ENCODE data around the gene CNPY2. TPM values are rescaled to one million over a fixed set of nuclear protein-coding genes. Genes with fewer than 3 reads are reported as not detected.

The CNPY2 gene
- total and polyA plus RNA-seq, 2 of the 13 experiments (the other 11 are each of a cell fraction or from before 2014, with no cell fraction given): 285 to 356 TPM

DNA sequence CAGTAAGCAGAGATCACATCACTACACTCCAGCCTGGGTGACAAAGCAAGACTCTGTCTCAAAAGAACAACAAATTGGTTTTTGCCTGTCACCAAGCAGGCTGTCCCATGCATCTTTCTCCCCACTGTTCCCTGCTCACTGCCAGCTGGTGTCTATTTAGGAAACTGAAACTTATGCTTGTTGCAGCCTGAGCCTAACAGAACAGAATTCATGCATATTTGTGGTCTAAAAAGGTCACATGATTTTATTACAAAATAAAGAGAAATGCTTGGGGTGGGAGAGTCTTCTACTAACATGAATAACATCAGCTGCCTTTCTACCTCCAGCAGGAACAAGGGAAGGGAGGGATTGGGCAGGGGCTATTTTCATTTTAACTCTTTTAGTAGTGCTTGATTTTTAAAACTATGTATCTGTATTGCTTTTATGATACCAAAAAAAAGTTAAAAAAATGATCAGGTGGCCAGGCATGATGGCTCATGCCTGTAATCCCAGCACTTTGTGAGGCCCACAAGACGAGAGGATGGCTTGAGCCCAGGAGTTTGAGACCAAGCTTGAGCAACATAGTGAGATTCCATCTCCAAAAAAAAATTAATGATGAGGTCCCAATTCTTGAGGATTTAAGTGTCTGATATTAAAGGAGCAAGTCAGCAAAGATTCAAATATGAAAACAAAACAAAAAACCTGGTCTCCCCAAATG lies 43.2 kb upstream of the CNPY2 start (continued):
- TF ChIP-seq EP300 (IDR thresholded peaks at IDR 0.05; ENCODE audit: low read depth in 2 of 2, low read length in 2 of 2) (no peak), EP300 (CRISPR knock-in tag; IDR thresholded peaks at IDR 0.05; ENCODE audit: borderline replicate concordance) (no peak), REL (CRISPR knock-in tag; conservative IDR thresholded peaks at IDR 0.05) (no peak), ATF7-NPFF (CRISPR knock-in tag; IDR thresholded peaks at IDR 0.05; ENCODE audit: low read depth) (no peak)

GRCh38 chr12:56351325-56351724 lies 35.5 kb upstream of the CNPY2 start:
- 80% methylated on average over 2 of the region's 2 CpGs for WGBS (ENCODE audit: low lambda C conversion rate)
- Histone ChIP-seq H3K9me3 (ENCODE audit: low read length) (no peaks in the 10 kb centered on the region), H2AFZ (ENCODE audit: low read length) (no peak overlapping the region), H3K27me3 (ENCODE audit: control insufficient read depth in 1 of 2, insufficient read depth in 2 of 2, low read length in 2 of 2) (no peaks in the 10 kb centered on the region), H3K79me2 (ENCODE audit: insufficient read depth, low read length) (no peaks in the 10 kb centered on the region), H3K36me3 (replicated peaks in 1 of 2; ENCODE audit: control insufficient read depth in 1 of 2, insufficient read depth in 2 of 2, low read length in 2 of 2) (peaks cover 41 to 74% of the 10 kb centered on the region in 2 experiments), H3K9ac (ENCODE audit: insufficient read depth, low read depth, low read length) (no peak overlapping the region), H3K4me2 (ENCODE audit: low read depth, low read length) (no peak overlapping the region), H4K20me1 (ENCODE audit: insufficient read depth, low read length) (no peaks in the 10 kb centered on the region), H3K4me1 (ENCODE audit: insufficient read depth, low read length) (peaks cover 8% of the 10 kb centered on the region), H3K4me3 (replicated peaks in 1 of 3; ENCODE audit: insufficient read depth in 1 of 3, low read depth in 2 of 3, low read length in 3 of 3) (no peak overlapping the region), H3K27ac (ENCODE audit: extremely low read length, insufficient read depth, low read length) (no peak overlapping the region)
- ChIA-PET CTCF (ENCODE audit: low intra/inter-chr PET ratio, low total read pairs) (no interaction called here), POLR2A (interaction anchor here (0.6 to 9.0 kb wide), 3 partner anchors 8 to 35 kb away, joined by 3 to 47 read pairs (median 6); partner anchors contain the start of genes CNPY2 and STAT2)
- BruUV-seq (replicated peaks): no TSS peak
- TF ChIP-seq SNAI1 (CRISPR knock-in tag; IDR thresholded peaks at IDR 0.05; ENCODE audit: borderline replicate concordance): no peak
- no peak for TF ChIP-seq FOXO1 (CRISPR knock-in tag; IDR thresholded peaks at IDR 0.05)
- no peak for TF ChIP-seq ZNF891 (CRISPR knock-in tag; IDR thresholded peaks at IDR 0.05)
- TF ChIP-seq, protein P1, sequence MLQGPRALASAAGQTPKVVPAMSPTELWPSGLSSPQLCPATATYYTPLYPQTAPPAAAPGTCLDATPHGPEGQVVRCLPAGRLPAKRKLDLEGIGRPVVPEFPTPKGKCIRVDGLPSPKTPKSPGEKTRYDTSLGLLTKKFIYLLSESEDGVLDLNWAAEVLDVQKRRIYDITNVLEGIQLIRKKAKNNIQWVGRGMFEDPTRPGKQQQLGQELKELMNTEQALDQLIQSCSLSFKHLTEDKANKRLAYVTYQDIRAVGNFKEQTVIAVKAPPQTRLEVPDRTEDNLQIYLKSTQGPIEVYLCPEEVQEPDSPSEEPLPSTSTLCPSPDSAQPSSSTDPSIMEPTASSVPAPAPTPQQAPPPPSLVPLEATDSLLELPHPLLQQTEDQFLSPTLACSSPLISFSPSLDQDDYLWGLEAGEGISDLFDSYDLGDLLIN (CRISPR knock-in tag; IDR thresholded peaks at IDR 0.05; ENCODE audit: borderline replicate concordance): no peak
- TF ChIP-seq, protein P2, sequence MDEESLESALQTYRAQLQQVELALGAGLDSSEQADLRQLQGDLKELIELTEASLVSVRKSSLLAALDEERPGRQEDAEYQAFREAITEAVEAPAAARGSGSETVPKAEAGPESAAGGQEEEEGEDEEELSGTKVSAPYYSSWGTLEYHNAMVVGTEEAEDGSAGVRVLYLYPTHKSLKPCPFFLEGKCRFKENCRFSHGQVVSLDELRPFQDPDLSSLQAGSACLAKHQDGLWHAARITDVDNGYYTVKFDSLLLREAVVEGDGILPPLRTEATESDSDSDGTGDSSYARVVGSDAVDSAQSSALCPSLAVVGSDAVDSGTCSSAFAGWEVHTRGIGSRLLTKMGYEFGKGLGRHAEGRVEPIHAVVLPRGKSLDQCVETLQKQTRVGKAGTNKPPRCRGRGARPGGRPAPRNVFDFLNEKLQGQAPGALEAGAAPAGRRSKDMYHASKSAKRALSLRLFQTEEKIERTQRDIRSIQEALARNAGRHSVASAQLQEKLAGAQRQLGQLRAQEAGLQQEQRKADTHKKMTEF (CRISPR knock-in tag; IDR thresholded peaks at IDR 0.05): no peak
- no peak for TF ChIP-seq SP5 (CRISPR knock-in tag; IDR thresholded peaks at IDR 0.05; ENCODE audit: borderline replicate concordance, low read depth)
- no peak for TF ChIP-seq EED (CRISPR knock-in tag; IDR thresholded peaks at IDR 0.05)
- TF ChIP-seq ZFP37 (CRISPR knock-in tag; IDR thresholded peaks at IDR 0.05; ENCODE audit: borderline replicate concordance): no peak
- TF ChIP-seq THYN1 (CRISPR knock-in tag; IDR thresholded peaks at IDR 0.05; ENCODE audit: borderline replicate concordance, low read depth): no peak
- no peak for TF ChIP-seq SRF (IDR thresholded peaks at IDR 0.05; ENCODE audit: low read depth, low read length)
- TF ChIP-seq NKX3-1 (CRISPR knock-in tag; IDR thresholded peaks at IDR 0.05): no peak
- TF ChIP-seq ZNF720 (CRISPR knock-in tag; IDR thresholded peaks at IDR 0.05): no peak
- ATAC-seq (no peak), DNase-seq (ENCODE audit: low spot score) (no peak), FAIRE-seq (no peak)
- intact Hi-C loops (cut with micrococcal nuclease; ENCODE audit: unreplicated experiment) (no loop called here), in situ Hi-C loops (cut with HindIII; ENCODE audit: extremely low pct_ligation_motif_present, low pct_unique_long_range_greater_than_20kb) (no loop called here)

All from HepG2 (cell line).